PC-9 (cell line): ENCODE data around the gene MRC2. TPM values are rescaled to one million over a fixed set of nuclear protein-coding genes. Genes with fewer than 3 reads are reported as not detected.

Source experiments
- BruUV-seq: library from RNA; stranded (reverse); fragments of 400-500 nt; replicated peaks from 2 replicates; lab custom pipeline; 2021; lab: Mats Ljungman, UMichigan
- CTCF ChIA-PET: fragments of 300-600 bp; sonication (Branson Sonifier 250); formaldehyde crosslinking; loops from one replicate; lab custom pipeline; 2022; ENCODE audit warnings: antibody characterized with exemption; lab: Charles Lee
- POLR2A ChIA-PET: fragments of 300-600 bp; sonication (Branson Sonifier 250); formaldehyde crosslinking; loops from one replicate; lab custom pipeline; 2022; ENCODE audit warnings: antibody characterized with exemption; ENCODE audit not compliant: unreplicated experiment; lab: Charles Lee
- DNase-seq, 2 experiments: peaks; one replicate each; pipeline versions ENCODE4 v3.0.0 to v3.0.0-alpha.2; 2015 to 2022; ENCODE audit warnings: mixed read lengths in 1 of 2
- H2AFZ ChIP-seq: fragments of 200-600 bp; sonication (generic); 2 replicates; pipeline ENCODE4 v1.8.1; 2017; ENCODE audit warnings: antibody characterized with exemption
- H3F3A ChIP-seq: fragments of 200-600 bp; sonication (generic); 2 replicates; pipeline ENCODE4 v1.8.1; 2017; ENCODE audit warnings: antibody characterized with exemption, mild to moderate bottlenecking, low read depth; ENCODE audit not compliant: insufficient read depth
- H3K27ac ChIP-seq: fragments of 200-600 bp; sonication (generic); 2 replicates; pipeline ENCODE4 v1.6.1; 2016; ENCODE audit warnings: mixed run types
- H3K27me3 ChIP-seq: fragments of 200-600 bp; sonication (generic); 2 replicates; pipeline ENCODE4 v1.6.1; 2016; ENCODE audit warnings: low read depth, mixed run types; ENCODE audit not compliant: insufficient read depth
- H3K36me3 ChIP-seq: fragments of 200-600 bp; sonication (generic); 2 replicates; pipeline ENCODE4 v1.6.1; 2016; ENCODE audit warnings: low read depth, mixed run types
- H3K4me1 ChIP-seq: fragments of 200-600 bp; sonication (generic); replicated peaks from 2 replicates; pipeline ENCODE4 v1.6.1; 2016; ENCODE audit warnings: mixed run types; ENCODE audit not compliant: insufficient read depth
- H3K4me2 ChIP-seq: fragments of 200-600 bp; sonication (generic); 2 replicates; pipeline ENCODE4 v1.6.1; 2017; ENCODE audit warnings: mixed run types
- H3K4me3 ChIP-seq: fragments of 200-600 bp; sonication (generic); 2 replicates; pipeline ENCODE4 v1.6.1; 2016; ENCODE audit warnings: mixed run types
- H3K79me2 ChIP-seq: fragments of 200-600 bp; sonication (generic); 2 replicates; pipeline ENCODE4 v1.6.1; 2017; ENCODE audit warnings: low read depth, mixed run types
- H3K9me2 ChIP-seq: fragments of 200-600 bp; sonication (generic); 2 replicates; pipeline ENCODE4 v1.8.1; 2017; ENCODE audit warnings: mild to moderate bottlenecking; ENCODE audit not compliant: insufficient read depth
- H3K9me3 ChIP-seq: fragments of 200-600 bp; sonication (generic); 2 replicates; pipeline ENCODE4 v1.8.1; 2016; ENCODE audit warnings: low read depth; ENCODE audit not compliant: insufficient read depth
- H4K20me1 ChIP-seq: fragments of 200-600 bp; sonication (generic); 2 replicates; pipeline ENCODE4 v1.8.1; 2017; ENCODE audit not compliant: insufficient read depth
- EZH2 ChIP-seq: fragments of 200-600 bp; sonication (generic); IDR thresholded peaks from 2 replicates; pipeline ENCODE4 v1.8.0; 2017; ENCODE audit warnings: antibody characterized with exemption, low read depth
- intact Hi-C: fragments of 100-400 bp; cut with micrococcal nuclease; formaldehyde crosslinking; loops from one replicate; pipeline ENCODE4 v1.10.0; 2022; ENCODE audit not compliant: unreplicated experiment
- total RNA-seq: library from RNA; stranded (reverse); gene quantifications from 2 replicates; pipeline ENCODE4 v1.2.3, GENCODE V29; 2021
- TF ChIP-seq, protein P1 (sequence below): fragments of 200-600 bp; sonication (generic); conservative IDR thresholded peaks from 2 replicates; pipeline ENCODE4 v1.6.1; 2017; ENCODE audit warnings: mixed run types, antibody characterized with exemption, mild to moderate bottlenecking, moderate library complexity

The MRC2 gene
- total RNA-seq, 1 experiment from 2014 or later: 1.0 TPM

DNA sequence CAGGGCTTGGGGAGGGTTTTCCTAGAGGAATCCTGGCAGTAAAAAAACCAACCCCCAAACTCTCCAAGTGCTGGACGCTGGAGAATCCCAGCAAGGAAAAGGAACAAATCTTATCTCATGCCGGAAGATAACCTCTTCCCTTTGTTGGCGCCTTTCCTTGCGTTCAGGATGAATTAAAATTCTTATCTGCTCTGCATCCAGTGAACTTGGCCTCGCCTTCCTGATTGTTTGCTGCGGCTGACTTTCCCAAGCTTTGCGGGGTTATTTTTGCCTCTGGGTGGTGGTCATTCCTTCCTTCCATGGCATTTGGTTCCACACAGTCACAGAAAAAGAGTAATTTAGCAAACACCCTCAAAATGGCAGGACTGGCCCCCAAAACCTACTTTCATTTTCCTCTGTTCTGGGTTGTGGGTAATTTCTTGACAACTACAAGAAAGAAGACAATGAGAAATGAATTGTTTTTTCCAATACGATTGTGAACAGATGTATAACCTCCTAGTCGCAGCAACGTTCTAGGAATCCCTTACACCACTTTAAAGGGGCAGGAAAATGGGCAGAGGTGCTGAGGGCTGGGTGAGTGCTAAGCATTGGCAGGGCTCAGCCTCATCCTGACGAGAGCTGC lies 77.8 kb downstream of the MRC2 start:
- H2AFZ ChIP-seq: peak overlapping the region; percentile 78
- TF ChIP-seq, protein P1, sequence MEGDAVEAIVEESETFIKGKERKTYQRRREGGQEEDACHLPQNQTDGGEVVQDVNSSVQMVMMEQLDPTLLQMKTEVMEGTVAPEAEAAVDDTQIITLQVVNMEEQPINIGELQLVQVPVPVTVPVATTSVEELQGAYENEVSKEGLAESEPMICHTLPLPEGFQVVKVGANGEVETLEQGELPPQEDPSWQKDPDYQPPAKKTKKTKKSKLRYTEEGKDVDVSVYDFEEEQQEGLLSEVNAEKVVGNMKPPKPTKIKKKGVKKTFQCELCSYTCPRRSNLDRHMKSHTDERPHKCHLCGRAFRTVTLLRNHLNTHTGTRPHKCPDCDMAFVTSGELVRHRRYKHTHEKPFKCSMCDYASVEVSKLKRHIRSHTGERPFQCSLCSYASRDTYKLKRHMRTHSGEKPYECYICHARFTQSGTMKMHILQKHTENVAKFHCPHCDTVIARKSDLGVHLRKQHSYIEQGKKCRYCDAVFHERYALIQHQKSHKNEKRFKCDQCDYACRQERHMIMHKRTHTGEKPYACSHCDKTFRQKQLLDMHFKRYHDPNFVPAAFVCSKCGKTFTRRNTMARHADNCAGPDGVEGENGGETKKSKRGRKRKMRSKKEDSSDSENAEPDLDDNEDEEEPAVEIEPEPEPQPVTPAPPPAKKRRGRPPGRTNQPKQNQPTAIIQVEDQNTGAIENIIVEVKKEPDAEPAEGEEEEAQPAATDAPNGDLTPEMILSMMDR: no peak
- TF ChIP-seq EZH2: no peak
- H3K27ac ChIP-seq: peak overlapping the region; percentile 89
- intact Hi-C loops: loop anchor here (1.0 to 10.0 kb wide), 4 partner anchors 74 to 190 kb away; no protein-coding TSS in a partner anchor
- BruUV-seq: TSS peak; percentile 76
- no peaks in the 10 kb centered on the region for H3K27me3 ChIP-seq
- H3K4me2 ChIP-seq: peak overlapping the region; percentile 96
- POLR2A ChIA-PET: no interaction called here
- H3K4me3 ChIP-seq: peak overlapping the region; percentile 92
- H4K20me1 ChIP-seq: no peaks in the 10 kb centered on the region
- peaks cover 29% of the 10 kb centered on the region for H3K4me1 ChIP-seq
- H3K9me3 ChIP-seq: peaks cover 14% of the 10 kb centered on the region
- CTCF ChIA-PET: no interaction called here
- H3K79me2 ChIP-seq: peaks cover 35% of the 10 kb centered on the region
- no peak for DNase-seq
- H3K36me3 ChIP-seq: peaks cover 15% of the 10 kb centered on the region; the same call in 1 of the 2 replicates
- peaks cover 24% of the 10 kb centered on the region for H3F3A ChIP-seq
- H3K9me2 ChIP-seq: no peaks in the 10 kb centered on the region

DNA sequence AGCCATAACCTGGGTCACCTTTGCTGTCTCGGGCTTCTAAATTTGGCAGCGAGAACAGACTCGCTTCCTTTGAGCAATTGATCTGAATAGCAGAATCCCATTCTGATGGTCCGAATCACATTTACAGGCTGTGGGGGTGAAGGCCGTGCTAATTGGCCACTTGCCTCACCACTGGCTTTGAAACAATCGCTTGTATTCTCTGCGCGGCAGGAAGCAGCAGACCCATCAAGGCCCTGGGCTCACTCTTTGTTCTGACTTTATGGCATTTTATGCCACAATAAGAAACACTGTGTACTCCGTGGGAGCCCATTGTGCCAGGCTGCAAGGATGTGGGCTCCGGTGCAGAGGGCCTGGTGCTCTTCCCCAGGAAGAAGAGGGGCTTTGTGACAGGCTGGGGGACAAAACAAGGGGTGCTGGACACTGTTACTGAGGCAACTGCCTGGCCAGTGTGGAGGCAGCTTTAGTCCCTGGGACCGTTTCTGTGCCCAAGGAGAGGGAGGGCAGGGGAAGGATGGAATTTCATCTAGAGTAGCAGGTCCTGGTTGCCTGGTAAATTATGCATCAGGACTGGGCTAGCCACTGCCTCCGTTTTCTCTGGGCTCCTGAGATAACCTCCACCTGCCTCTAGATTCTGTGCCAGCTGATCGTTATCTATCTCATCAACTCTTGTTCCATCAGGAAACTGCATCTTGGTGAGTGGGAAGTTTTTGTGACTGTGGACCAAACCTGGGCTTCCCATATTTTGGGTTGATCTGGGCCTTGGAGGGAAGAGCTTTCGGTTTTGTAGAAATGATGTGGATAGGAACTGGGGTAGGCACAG lies 78.5 kb downstream of the MRC2 start:
- ChIA-PET POLR2A (interaction anchor here (0.6 kb wide), 1 partner anchor 91 kb away, joined by 3 read pairs; no protein-coding TSS in a partner anchor), CTCF (no interaction called here)
- BruUV-seq: no TSS peak
- Histone ChIP-seq H3K36me3 (peaks cover 15% of the 10 kb centered on the region; the same call in 1 of the 2 replicates), H3K4me3 (peak overlapping the region; percentile 92), H3K79me2 (peaks cover 35% of the 10 kb centered on the region), H3K27me3 (no peaks in the 10 kb centered on the region), H2AFZ (peak overlapping the region; percentile 78), H3K9me2 (no peaks in the 10 kb centered on the region), H3K4me1 (peaks cover 29% of the 10 kb centered on the region), H3K9me3 (peaks cover 14% of the 10 kb centered on the region), H3F3A (peaks cover 24% of the 10 kb centered on the region), H4K20me1 (no peaks in the 10 kb centered on the region), H3K27ac (peak overlapping the region; percentile 89), H3K4me2 (peak overlapping the region; percentile 96)
- DNase-seq: peak in 1 of 2 experiments; percentile 36
- TF ChIP-seq, protein P1: no peak
- TF ChIP-seq EZH2: no peak
- intact Hi-C loops: loop anchor here (1.0 to 10.0 kb wide), 4 partner anchors 73 to 189 kb away; no protein-coding TSS in a partner anchor

DNA sequence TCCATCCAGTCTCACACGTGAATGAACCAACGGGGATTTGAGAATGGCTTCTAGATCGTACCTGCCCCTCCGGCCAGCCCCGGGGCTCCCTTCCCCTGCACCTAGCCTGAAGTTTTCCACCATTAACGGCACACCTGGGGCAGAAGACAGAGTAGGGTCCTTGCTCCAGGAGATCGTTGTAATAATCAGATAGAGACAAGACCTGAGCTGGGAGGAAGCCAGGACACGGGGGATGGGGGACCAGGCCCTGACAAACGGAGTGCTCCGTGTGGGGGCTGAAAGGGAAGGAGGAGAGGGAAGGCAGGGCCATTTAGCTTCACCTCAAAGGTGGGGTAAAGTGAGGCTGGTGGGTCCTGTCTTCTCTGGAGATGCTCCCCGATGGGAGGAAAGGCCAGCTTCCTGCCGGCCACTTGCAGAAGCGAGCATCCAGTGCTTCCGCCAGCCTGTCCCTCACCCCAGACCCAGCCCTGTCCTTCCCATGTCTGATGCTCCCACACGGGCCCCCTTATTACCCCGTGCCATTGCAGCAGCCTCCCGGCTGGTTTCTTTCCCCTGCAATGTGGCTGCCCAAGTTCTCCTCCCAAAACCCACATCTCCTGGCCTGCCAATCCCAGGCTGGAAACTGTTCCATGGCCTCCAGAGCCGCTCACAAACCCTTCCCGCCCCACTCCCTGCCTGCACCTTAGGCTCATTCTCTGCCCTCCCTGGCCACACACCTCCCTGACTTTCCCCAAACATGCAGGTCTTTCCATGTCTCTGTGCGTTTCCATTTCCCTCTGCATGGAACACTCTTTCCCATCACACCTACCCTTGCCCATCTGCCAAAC lies 79.3 kb downstream of the MRC2 start:
- Histone ChIP-seq H3K4me1 (peaks cover 27% of the 10 kb centered on the region), H3K36me3 (peaks cover 15% of the 10 kb centered on the region; the same call in 1 of the 2 replicates), H3K9me2 (no peaks in the 10 kb centered on the region), H3K9me3 (peaks cover 14% of the 10 kb centered on the region), H3K4me2 (peak overlapping the region; percentile 96), H3K27me3 (no peaks in the 10 kb centered on the region), H3F3A (peaks cover 24% of the 10 kb centered on the region), H3K27ac (no peak overlapping the region), H4K20me1 (no peaks in the 10 kb centered on the region), H3K79me2 (peaks cover 35% of the 10 kb centered on the region), H3K4me3 (peak overlapping the region; percentile 92; the same call in 1 of the 2 replicates), H2AFZ (no peak overlapping the region)
- intact Hi-C loops: loop anchor here (10.0 kb wide), 1 partner anchor 188 kb away; no protein-coding TSS in a partner anchor
- no peak for DNase-seq
- POLR2A ChIA-PET: interaction anchor here (0.6 kb wide), 1 partner anchor 90 kb away, joined by 3 read pairs; no protein-coding TSS in a partner anchor
- CTCF ChIA-PET: no interaction called here
- BruUV-seq: no TSS peak
- TF ChIP-seq EZH2: no peak
- TF ChIP-seq, protein P1: no peak
